K562 (cell line): ENCODE measurements around the gene DRD1. TPM values are rescaled to one million over a fixed set of nuclear protein-coding genes. Genes with fewer than 3 reads are reported as not detected.

Experiments
- DEAF1 ChIP-seq: fragments of 450-650 bp; formaldehyde crosslinking; IDR thresholded peaks from 2 replicates; pipeline ENCODE4 v1.4.0; 2020; ENCODE audit warnings: mild to moderate bottlenecking, moderate library complexity
- ELK3 ChIP-seq: fragments of 450-650 bp; formaldehyde crosslinking; IDR thresholded peaks from 2 replicates; pipeline ENCODE4 v1.4.0; 2020; ENCODE audit warnings: mild to moderate bottlenecking
- HDAC8 ChIP-seq: fragments of 450-650 bp; IDR thresholded peaks from 2 replicates; pipeline ENCODE4 v1.6.1; 2016; ENCODE audit warnings: mild to moderate bottlenecking, missing genetic modification characterization, moderate library complexity, missing compliant biosample characterization
- MYC ChIP-seq, 2 experiments: fragments of 250-450 bp in 1 of 2; sonication (Bioruptor Pico) in 1 of 2; IDR thresholded peaks; 2 replicates each; pipeline versions ENCODE4 v1.5.1 to v1.6.1; 2012 to 2021; ENCODE audit warnings: low read depth in 2 of 2, borderline replicate concordance in 1 of 2, improper control_type of control experiment in 1 of 2, low read length in 1 of 2, mild to moderate bottlenecking in 1 of 2, moderate library complexity in 1 of 2
- PHF21A ChIP-seq: fragments of 450-650 bp; IDR thresholded peaks from 2 replicates; pipeline ENCODE4 v1.6.1; 2017; ENCODE audit warnings: low read depth, borderline replicate concordance
- PRDM10 ChIP-seq: fragments of 450-650 bp; IDR thresholded peaks from 2 replicates; pipeline ENCODE4 v1.6.1; 2018; ENCODE audit not compliant: partially characterized antibody
- SAFB ChIP-seq: fragments of 200-400 bp; formaldehyde crosslinking; IDR thresholded peaks from 2 replicates; pipeline ENCODE4 v1.6.1; 2017; ENCODE audit warnings: low read depth, low read length, borderline replicate concordance
- ZNF12 ChIP-seq: sonication (generic); formaldehyde crosslinking; IDR thresholded peaks from 2 replicates; pipeline ENCODE4 v1.4.0; 2020; ENCODE audit warnings: mild to moderate bottlenecking, missing genetic modification reagents
- ZNF511 ChIP-seq: sonication (generic); formaldehyde crosslinking; IDR thresholded peaks from 2 replicates; pipeline ENCODE4 v1.8.0; 2022; ENCODE audit warnings: mild to moderate bottlenecking, missing genetic modification reagents
- polyA plus RNA-seq, 8 experiments: library from polyadenylated mRNA; depleted of rRNA in 4 of 8; stranded (reverse) in 5 of 8; unstranded in 3 of 8; fragments of >200 nt; fragmentation: Nextera tagmentation in 2 of 8; fragmentation: Illumina TruSeq in 1 of 8; extraction: Ambion mirVana in 2 of 8; extraction: Trizol in 1 of 8; gene quantifications; 2 replicates each; pipeline versions ENCODE4 v1.2.1 to v1.2.3, GENCODE V29; 2011 to 2014; ENCODE audit warnings: inconsistent platforms in 1 of 8, missing spikeins in 1 of 8
- total RNA-seq, 7 experiments: library from RNA; depleted of rRNA in 6 of 7; stranded (reverse); fragments of >200 nt in 6 of 7; fragmentation: Illumina TruSeq in 2 of 7; extraction: Trizol in 2 of 7; gene quantifications; 2 replicates each; pipeline versions ENCODE4 v1.2.1 to v1.2.3, GENCODE V29; 2011 to 2021; ENCODE audit warnings: low replicate concordance in 1 of 7

DRD1 gene
- total and polyA plus RNA-seq, 9 of the 15 experiments (the other 6 are each of a cell fraction or from before 2014, with no cell fraction given), result not detected

GRCh38 chr5:175448276-175448675 is 4.3 kb upstream of the DRD1 start (continued):
- TF ChIP-seq ELK3 (CRISPR knock-in tag) (no peak), PHF21A (no peak), ZNF12 (CRISPR knock-in tag) (no peak), DEAF1 (no peak), SAFB (no peak), HDAC8 (tag) (no peak), MYC (IDR thresholded peaks at IDR 0.05; ENCODE audit: low read depth, low read length) (no peak), MYC (CRISPR knock-in tag; IDR thresholded peaks at IDR 0.05; ENCODE audit: borderline replicate concordance, low read depth) (no peak), PRDM10 (no peak), ZNF511 (CRISPR knock-in tag) (no peak)
